Tibial nerve (tissue), 4 donors: ENCODE results near the gene ATOH7. TPM values are rescaled to one million over a fixed set of nuclear protein-coding genes. Genes with fewer than 3 reads are reported as not detected.

Experiments
- DNase-seq, 2 donors: peaks; one replicate each; pipeline ENCODE4 v3.0.0-alpha.2; 2019; ENCODE audit warnings: low spot score in 2 of 2
- H3K27ac ChIP-seq, 4 donors: fragments of 200-600 bp; sonication (generic) in 3 of 4; one replicate each; pipeline ENCODE4 v1.5.1; 2017 to 2019; ENCODE audit warnings: mild to moderate bottlenecking in 1 of 4
- H3K27me3 ChIP-seq, 2 donors: fragments of 200-600 bp; sonication (generic) in 1 of 2; one replicate each; pipeline versions ENCODE4 v1.5.1 to v1.6.0; 2017 to 2019
- H3K36me3 ChIP-seq, 3 donors: fragments of 200-600 bp; sonication (generic); one replicate each; pipeline ENCODE4 v1.5.1; 2018 to 2019
- H3K4me1 ChIP-seq, 4 donors: fragments of 200-600 bp; sonication (generic) in 3 of 4; one replicate each; pipeline ENCODE4 v1.5.1; 2017 to 2019
- H3K4me3 ChIP-seq, 4 donors: fragments of 200-600 bp; sonication (generic) in 3 of 4; one replicate each; pipeline ENCODE4 v1.5.1; 2017 to 2019; ENCODE audit warnings: mild to moderate bottlenecking in 1 of 4, moderate library complexity in 1 of 4
- H3K9me3 ChIP-seq, 4 donors: fragments of 200-600 bp; sonication (generic) in 3 of 4; one replicate each; pipeline ENCODE4 v1.5.1; 2017 to 2019
- CTCF ChIP-seq, 5 experiments: fragments of 200-600 bp in 3 of 5; fragments of 450-650 bp in 2 of 5; sonication (generic) in 3 of 5; IDR thresholded peaks; one replicate each; pipeline ENCODE4 v1.5.1; 2016 to 2019; ENCODE audit warnings: antibody characterized with exemption in 5 of 5, mild to moderate bottlenecking in 3 of 5, moderate library complexity in 2 of 5
- EP300 ChIP-seq, 2 donors: sonication (generic); formaldehyde crosslinking; IDR thresholded peaks; one replicate each; pipeline ENCODE4 v1.6.1; 2017; ENCODE audit warnings: antibody characterized with exemption in 2 of 2, mild to moderate bottlenecking in 1 of 2
- POLR2A ChIP-seq, 2 donors: fragments of 450-650 bp; IDR thresholded peaks; one replicate each; pipeline ENCODE4 v1.6.1; 2017; ENCODE audit warnings: antibody characterized with exemption in 2 of 2, mild to moderate bottlenecking in 2 of 2, moderate library complexity in 2 of 2
- WGBS, 2 donors: methylation state at CpG; one replicate each; pipeline ENCODE4 v1.1.5; 2018; 5-methylcytosine and 5-hydroxymethylcytosine counted together
- total RNA-seq, 4 donors: library from RNA; depleted of rRNA; stranded (reverse); fragments of >200 nt; gene quantifications; one replicate each; pipeline ENCODE4 v1.1.0, GENCODE V29; 2016

The ATOH7 gene
- total RNA-seq, 4 donors from 2014 or later = 0.42 TPM; not detected in 3

DNA sequence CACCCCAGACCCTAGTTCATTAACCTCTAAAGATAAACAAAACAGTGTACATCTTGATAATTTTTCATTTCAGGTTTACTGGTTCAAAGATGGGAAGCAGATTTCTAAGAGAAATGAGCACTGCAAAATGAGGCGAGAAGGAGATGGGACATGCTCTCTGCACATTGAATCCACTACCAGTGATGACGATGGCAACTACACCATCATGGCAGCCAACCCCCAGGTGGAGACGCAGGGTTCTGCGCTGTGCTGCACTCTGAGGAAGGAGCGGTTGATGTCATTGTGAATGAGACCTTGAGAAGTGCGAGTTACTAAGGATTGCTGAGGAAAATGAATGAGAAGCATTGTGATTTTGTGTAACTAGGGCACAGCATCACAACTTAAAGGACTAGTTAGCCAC, 37.6 kb downstream of the ATOH7 start:
- TF ChIP-seq POLR2A (IDR thresholded peaks at IDR 0.05) = no peak
- no peak for TF ChIP-seq CTCF (IDR thresholded peaks at IDR 0.05)
- TF ChIP-seq EP300 (IDR thresholded peaks at IDR 0.05) = no peak

DNA sequence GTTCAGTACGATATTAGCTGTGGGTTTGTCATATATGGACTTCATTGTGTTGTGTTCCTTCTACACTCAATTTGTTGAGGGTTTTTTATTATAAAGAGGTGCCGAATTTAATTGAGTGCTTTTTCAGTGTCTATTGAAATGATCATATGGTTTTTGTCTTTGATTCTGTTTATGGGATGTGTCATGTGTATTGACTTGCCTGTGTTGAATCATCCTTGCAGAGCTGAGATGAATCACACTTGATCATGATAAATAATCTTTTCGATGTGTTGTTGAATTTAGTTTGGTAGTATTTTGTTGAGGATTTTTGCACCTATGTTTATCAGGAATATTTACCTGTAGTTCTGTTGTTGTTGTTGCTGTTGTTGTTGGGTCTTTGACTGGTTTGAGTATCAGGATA, 39.8 kb downstream of the ATOH7 start:
- H3K36me3 ChIP-seq = no peaks in the 10 kb centered on the region
- no peak for DNase-seq
- H3K27ac ChIP-seq = no peak overlapping the region
- no peaks in the 10 kb centered on the region for H3K9me3 ChIP-seq
- H3K27me3 ChIP-seq = no peaks in the 10 kb centered on the region
- TF ChIP-seq POLR2A (IDR thresholded peaks at IDR 0.05) (no peak), CTCF (IDR thresholded peaks at IDR 0.05) (no peak), EP300 (IDR thresholded peaks at IDR 0.05) (no peak)
- WGBS, 2 donors = 94 to 95% methylated on average over 3 of the region's 3 CpGs
- no peak overlapping the region for H3K4me3 ChIP-seq
- no peaks in the 10 kb centered on the region for H3K4me1 ChIP-seq

More for the DNA sequence above, 37.6 kb downstream of the ATOH7 start:
- no peak overlapping the region for H3K4me3 ChIP-seq
- WGBS, 2 donors = 85 to 92% methylated on average over 6 of the region's 6 CpGs
- H3K9me3 ChIP-seq = no peaks in the 10 kb centered on the region
- no peaks in the 10 kb centered on the region for H3K36me3 ChIP-seq
- DNase-seq = no peak
- H3K27ac ChIP-seq = no peak overlapping the region
- H3K27me3 ChIP-seq = peaks cover 0 to under 1% of the 10 kb centered on the region in 2 donors
- no peaks in the 10 kb centered on the region for H3K4me1 ChIP-seq

- 84 to 89% methylated on average over 6 of the region's 6 CpGs for WGBS, 2 donors
- DNase-seq = no peak
- no peak overlapping the region for H3K4me3 ChIP-seq
- no peaks in the 10 kb centered on the region for H3K9me3 ChIP-seq
- no peaks in the 10 kb centered on the region for H3K36me3 ChIP-seq
- no peaks in the 10 kb centered on the region for H3K4me1 ChIP-seq
- no peak for TF ChIP-seq EP300 (IDR thresholded peaks at IDR 0.05)
- no peak for TF ChIP-seq CTCF (IDR thresholded peaks at IDR 0.05)
- TF ChIP-seq POLR2A (IDR thresholded peaks at IDR 0.05) = no peak
- H3K27ac ChIP-seq = no peak overlapping the region
- H3K27me3 ChIP-seq = no peaks in the 10 kb centered on the region
Observed at GRCh38 chr10:68188835-68189234, 43.1 kb downstream of the ATOH7 start.

DNA sequence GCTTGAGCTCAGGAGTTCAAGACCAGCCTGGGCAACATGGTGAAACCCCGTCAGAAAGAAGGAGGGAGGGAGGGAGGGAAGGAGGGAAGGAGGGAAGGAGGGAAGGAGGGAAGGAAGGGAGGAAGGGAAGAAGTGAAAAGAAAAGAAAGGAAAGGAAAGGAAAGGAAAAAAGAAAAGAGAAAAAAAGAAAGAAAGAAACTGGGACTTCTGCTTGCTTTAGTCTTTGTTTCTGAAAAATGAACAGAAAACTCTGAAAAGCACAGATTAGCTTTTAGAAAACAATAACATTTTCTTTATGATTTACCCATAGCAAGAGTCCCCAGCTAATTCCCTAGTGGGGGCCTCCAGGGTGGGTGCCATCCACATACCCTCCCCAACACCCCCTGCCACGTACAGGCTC, 46.8 kb downstream of the ATOH7 start:
- WGBS, 2 donors = 67 to 72% methylated on average over 2 of the region's 2 CpGs
- Histone ChIP-seq H3K9me3 (no peaks in the 10 kb centered on the region), H3K4me1 (no peaks in the 10 kb centered on the region), H3K4me3 (no peak overlapping the region), H3K27me3 (no peaks in the 10 kb centered on the region), H3K36me3 (no peaks in the 10 kb centered on the region), H3K27ac (no peak overlapping the region)
- no peak for DNase-seq
- TF ChIP-seq EP300 (IDR thresholded peaks at IDR 0.05) = no peak
- no peak for TF ChIP-seq CTCF (IDR thresholded peaks at IDR 0.05)
- TF ChIP-seq POLR2A (IDR thresholded peaks at IDR 0.05) = no peak

- Histone ChIP-seq H3K27ac (no peak overlapping the region), H3K27me3 (no peaks in the 10 kb centered on the region), H3K9me3 (no peaks in the 10 kb centered on the region), H3K4me3 (no peak overlapping the region), H3K36me3 (no peaks in the 10 kb centered on the region), H3K4me1 (no peaks in the 10 kb centered on the region)
- TF ChIP-seq CTCF (IDR thresholded peaks at IDR 0.05) (no peak), POLR2A (IDR thresholded peaks at IDR 0.05) (no peak), EP300 (IDR thresholded peaks at IDR 0.05) (no peak)
- DNase-seq = no peak
- 58 to 70% methylated on average over 7 of the region's 7 CpGs for WGBS, 2 donors
Observed at GRCh38 chr10:68184546-68184945, 47.4 kb downstream of the ATOH7 start.

Other genes starting within 250 kb of the ATOH7 start
- gene HERC4, start 156.8 kb downstream of the ATOH7 start, total RNA-seq = 10 to 100 TPM; 38.1 to 57.0 (median 54.1) TPM
- gene MYPN, start 122.6 kb downstream of the ATOH7 start, total RNA-seq = not detected
- 10 to 100 TPM; 31.8 to 66.4 (median 60.1) TPM for gene HNRNPH3, start 100.0 kb upstream of the ATOH7 start, total RNA-seq
- 10 to 100 TPM in 1 of 4 donors, 1 to 10 TPM in 3; 4.4 to 10.2 (median 4.8) TPM for gene PBLD, start 100.8 kb upstream of the ATOH7 start, total RNA-seq
- gene RUFY2, start 175.2 kb upstream of the ATOH7 start, total RNA-seq = 10 to 100 TPM; 31.4 to 41.2 (median 31.7) TPM
- gene DNA2, start 239.9 kb upstream of the ATOH7 start, total RNA-seq = 10 to 100 TPM in 1 of 4 donors, 1 to 10 TPM in 3; 1.3 to 11.9 (median 6.0) TPM